ENCODE measurements around the gene SPTBN5.

The SPTBN5 gene

GRCh38 chr15:41868321-41868720 lies 25.5 kb downstream of the SPTBN5 start:
- no peak for DNase-seq (ENCODE audit: low read depth in 3 of 3, low spot score in 1 of 3)

GRCh38 chr15:41866872-41867579 lies 26.8 kb downstream of the SPTBN5 start:
- DNase-seq (ENCODE audit: low read depth in 3 of 3, low spot score in 1 of 3): no peak

GRCh38 chr15:41866263-41866703 lies 27.6 kb downstream of the SPTBN5 start:
- DNase-seq (ENCODE audit: low read depth in 3 of 3, low spot score in 1 of 3): no peak

DNA sequence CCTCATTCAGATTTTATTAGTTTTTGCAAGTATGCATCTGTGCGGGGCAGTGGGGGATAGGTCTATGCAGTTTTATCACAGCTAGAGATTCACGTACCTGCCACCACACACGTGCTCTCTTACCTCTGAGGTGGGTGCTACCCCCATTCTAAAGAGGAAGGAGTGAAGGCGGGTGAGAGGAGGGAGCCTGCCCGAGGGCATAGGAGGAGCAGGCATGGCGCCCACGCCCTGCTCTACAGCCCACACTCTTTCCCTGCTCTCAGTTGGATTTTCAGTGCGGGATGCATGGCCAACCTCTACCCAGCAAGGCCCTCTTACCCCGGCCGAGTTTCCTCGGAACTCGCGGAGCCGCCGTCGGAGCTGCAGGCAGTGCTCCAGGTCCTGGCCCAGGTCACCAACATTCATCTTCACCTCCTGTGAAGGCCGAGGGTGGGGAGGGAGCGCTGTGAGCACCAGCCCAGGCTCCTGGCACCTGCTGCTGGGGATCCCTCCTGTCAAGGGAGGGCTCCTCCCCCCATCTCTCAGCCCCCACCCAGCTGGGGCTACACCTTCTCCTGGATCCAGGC lies 28.3 kb downstream of the SPTBN5 start:
- DNase-seq (ENCODE audit: low read depth in 3 of 3, low spot score in 1 of 3): no peak

GRCh38 chr15:41862515-41863116 lies 31.2 kb downstream of the SPTBN5 start:
- no peak for DNase-seq (ENCODE audit: low read depth in 3 of 3, low spot score in 1 of 3)

- no peak for DNase-seq (ENCODE audit: low read depth in 3 of 3, low spot score in 1 of 3)
Measured at GRCh38 chr15:41861736-41862356, 32.0 kb downstream of the SPTBN5 start.

- DNase-seq (ENCODE audit: low read depth in 3 of 3, low spot score in 1 of 3): no peak
Measured at GRCh38 chr15:41860049-41860828, 33.6 kb downstream of the SPTBN5 start.

DNA sequence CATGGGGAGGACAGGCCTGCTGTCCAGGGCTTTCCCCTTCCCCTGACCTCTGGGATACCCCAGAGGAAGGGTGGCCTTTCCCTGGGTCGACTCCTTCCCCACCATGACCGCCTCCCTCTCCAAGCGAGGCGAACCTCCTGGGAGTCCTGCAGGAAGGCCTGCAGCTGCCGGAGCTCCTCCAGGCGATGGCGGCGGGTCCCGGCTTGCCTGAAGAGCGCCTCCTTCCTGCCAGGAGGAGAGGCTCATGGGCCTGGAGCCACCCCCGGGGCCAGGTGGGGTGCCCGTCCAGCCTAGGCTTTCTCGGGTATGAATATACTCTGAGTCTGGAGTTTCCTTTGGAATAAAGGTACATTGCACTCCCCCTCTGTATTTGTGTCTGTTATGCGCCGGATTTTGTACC lies 35.1 kb downstream of the SPTBN5 start:
- DNase-seq (ENCODE audit: low read depth in 3 of 3, low spot score in 1 of 3): no peak

- no peak for DNase-seq (ENCODE audit: low read depth in 3 of 3, low spot score in 1 of 3)
Measured at GRCh38 chr15:41857316-41857715, 36.5 kb downstream of the SPTBN5 start.

GRCh38 chr15:41856716-41857115 lies 37.1 kb downstream of the SPTBN5 start:
- DNase-seq (ENCODE audit: low read depth in 3 of 3, low spot score in 1 of 3): no peak

GRCh38 chr15:41856262-41856661 lies 37.6 kb downstream of the SPTBN5 start:
- DNase-seq (ENCODE audit: low read depth in 3 of 3, low spot score in 1 of 3): no peak

DNA sequence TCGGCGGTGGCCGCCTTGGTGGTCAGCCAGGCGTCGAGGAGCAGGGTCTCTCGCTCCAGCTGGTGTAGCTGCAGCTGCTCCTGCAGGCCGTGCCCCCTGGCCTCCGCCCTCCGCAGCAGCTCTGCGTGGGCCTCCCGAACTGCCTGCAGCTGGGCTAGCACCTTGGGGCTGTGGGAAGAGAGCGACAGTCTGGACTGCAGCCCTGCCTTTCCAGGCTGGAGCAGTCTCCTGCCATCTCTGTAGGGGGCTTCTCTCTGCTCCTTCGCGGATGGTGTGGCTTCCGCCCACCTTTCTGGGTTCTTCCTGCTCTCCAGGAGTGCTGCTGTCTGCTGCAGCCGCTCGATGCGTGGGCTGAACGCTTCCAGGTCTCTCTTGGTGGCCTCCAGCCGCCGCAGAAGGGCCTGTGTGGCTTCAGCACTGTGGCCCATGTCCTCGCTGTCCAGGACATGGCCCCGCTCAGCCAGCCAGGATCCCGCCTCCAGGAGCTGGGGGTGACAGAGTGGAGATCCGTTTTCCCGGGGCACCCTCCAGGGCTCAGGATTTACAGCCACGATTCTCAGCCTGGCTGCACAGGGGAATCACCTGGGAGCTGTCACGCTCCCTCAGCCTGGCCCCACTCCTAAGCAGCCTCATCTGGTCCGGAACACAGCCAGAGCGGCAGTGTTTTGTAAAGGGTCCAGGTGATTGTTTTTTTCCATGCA lies 38.4 kb downstream of the SPTBN5 start:
- no peak for DNase-seq (ENCODE audit: low read depth in 3 of 3, low spot score in 1 of 3)

DNA sequence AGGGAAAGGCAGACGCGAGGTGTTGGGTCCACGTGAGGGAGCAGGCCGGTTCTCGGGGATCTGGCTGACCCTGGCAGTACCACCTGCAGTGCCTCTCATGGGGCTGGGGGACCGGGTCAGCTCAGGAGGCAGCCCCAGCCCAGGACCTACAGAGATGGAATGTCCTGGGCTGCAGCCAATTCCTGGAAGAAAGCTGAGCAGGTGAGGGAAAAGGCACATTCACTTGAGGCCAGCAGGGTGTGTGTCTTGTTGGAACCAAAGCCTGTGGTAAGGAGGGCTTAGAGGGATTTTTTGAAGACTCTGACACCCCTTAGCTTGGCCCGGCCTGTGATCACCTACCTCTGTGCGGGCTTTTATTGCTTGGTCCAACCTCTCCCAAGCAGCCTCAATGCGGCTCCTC lies 39.4 kb downstream of the SPTBN5 start:
- no peak for DNase-seq (ENCODE audit: low read depth in 3 of 3, low spot score in 1 of 3)

DNA sequence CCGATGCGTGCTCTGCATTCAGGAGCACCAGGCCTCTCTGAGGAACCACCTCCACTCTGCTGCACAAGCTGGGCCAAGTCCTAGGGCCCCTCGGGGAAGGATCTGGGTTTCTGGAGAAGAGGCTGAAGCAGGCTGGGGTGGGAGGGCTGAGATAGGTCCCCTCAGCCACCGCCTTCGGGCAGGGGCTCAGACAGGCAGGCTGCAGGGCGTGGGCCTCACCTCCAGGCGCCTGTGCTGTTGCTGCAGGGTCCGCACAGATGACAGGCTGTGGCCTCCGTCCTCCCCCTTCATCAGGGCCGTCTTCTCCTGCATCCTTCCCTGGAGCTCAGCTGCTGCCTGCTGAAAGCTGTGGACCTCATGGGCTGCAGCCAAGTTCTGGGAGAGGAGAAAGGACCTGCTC lies 40.0 kb downstream of the SPTBN5 start:
- no peak for DNase-seq (ENCODE audit: low read depth in 3 of 3, low spot score in 1 of 3)

GRCh38 chr15:41852736-41853590 lies 40.9 kb downstream of the SPTBN5 start:
- DNase-seq (ENCODE audit: low read depth in 3 of 3, low spot score in 1 of 3): no peak

DNA sequence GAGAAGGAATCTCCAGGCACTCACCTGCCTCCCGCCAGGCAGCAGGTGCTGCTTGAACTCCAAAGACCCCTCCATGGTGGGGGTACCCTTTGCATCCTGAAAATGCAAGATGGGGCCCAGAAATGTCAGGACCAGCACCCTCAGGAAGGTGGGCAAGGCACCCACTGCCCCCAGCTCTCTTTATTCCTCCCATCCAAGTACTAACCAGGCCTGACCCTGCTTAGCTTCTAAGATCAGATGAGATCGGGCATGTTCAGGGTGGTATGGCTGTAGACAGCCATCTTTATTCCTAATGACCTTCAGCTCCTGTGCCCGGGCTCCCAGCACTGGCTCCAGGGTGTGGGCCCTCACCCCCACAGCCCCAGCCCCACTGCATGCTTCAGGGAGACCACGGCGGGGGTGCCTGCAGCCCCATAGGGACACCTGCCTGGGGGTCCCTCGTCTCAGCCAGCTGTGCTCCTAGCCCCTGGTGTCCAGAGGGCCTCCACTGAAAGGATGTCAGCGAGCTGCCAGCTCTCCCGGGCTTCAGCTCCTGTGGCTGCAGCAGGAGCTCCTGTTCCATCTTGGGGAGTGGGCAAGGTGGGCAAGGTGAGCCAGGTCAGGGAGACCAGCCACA lies 42.0 kb downstream of the SPTBN5 start:
- no peak for DNase-seq (ENCODE audit: low read depth in 3 of 3, low spot score in 1 of 3)

DNA sequence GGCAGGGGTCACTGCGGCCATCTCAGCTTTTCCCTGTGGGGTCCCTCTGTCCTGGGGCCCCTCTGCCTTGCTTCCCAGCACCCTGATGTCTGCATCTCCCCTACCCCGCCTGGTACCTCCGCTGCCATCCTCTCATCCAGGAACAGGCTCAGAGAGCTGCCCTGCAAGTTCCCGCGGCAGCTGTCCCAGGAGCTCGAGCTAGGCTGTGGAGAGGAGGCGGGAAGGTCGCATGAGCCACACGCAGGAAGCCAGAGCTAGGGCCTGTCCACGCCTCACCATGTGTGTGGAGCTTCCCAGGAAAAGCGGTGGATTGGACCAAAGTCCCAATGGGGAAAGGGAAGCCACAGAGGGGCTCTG lies 42.7 kb downstream of the SPTBN5 start:
- no peak for DNase-seq (ENCODE audit: low read depth in 3 of 3, low spot score in 1 of 3)

- no peak for DNase-seq (ENCODE audit: low read depth in 3 of 3, low spot score in 1 of 3)
Measured at GRCh38 chr15:41850482-41851166, 43.2 kb downstream of the SPTBN5 start.

DNA sequence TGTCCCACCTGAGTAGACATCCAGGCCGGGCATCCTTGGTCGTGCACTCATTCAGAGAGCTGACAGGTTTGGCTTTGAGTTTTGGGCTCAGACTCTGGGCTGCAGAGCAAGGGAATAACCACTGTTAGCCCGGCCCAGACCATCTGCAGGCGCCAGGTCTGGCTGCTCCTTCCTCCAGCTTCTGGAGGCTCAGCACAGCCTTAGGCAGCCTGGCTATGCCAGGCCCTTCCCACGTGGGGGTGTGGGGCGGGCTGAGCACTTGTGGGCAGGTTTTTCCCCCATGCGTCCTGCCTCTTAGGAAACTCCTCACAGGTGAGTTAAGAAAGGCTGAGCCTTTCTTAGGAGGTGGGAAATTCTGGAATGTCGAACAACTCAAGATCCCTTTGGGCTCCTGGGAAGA lies 44.0 kb downstream of the SPTBN5 start:
- DNase-seq (ENCODE audit: low read depth in 3 of 3, low spot score in 1 of 3): no peak
